IPS DF 6.9 (cell line): Measurements from ENCODE around the gene TUFT1.

Experiments used
- DNase-seq: peaks from one replicate; pipeline ENCODE4 v3.0.0-alpha.2; 2013; ENCODE audit warnings: low read depth, low spot score
- H3K27ac ChIP-seq: one replicate; pipeline ENCODE4 v1.5.1; 2013; ENCODE audit warnings: low read length, control low read depth
- H3K27me3 ChIP-seq: 2 replicates; pipeline ENCODE4 v1.6.1; 2013; ENCODE audit warnings: mild to moderate bottlenecking, low read length; ENCODE audit not compliant: control insufficient read depth, insufficient read depth
- H3K36me3 ChIP-seq: 2 replicates; pipeline ENCODE4 v1.6.1; 2013; ENCODE audit warnings: low read length; ENCODE audit not compliant: control insufficient read depth, insufficient read depth
- H3K4me1 ChIP-seq: 2 replicates; pipeline ENCODE4 v1.6.1; 2013; ENCODE audit warnings: low read length; ENCODE audit not compliant: control insufficient read depth, insufficient read depth
- H3K4me3 ChIP-seq: 2 replicates; pipeline ENCODE4 v1.5.1; 2013; ENCODE audit warnings: mild to moderate bottlenecking, low read length
- H3K9me3 ChIP-seq: 2 replicates; pipeline ENCODE4 v1.6.1; 2013; ENCODE audit warnings: low read length, inconsistent platforms; ENCODE audit not compliant: control insufficient read depth, insufficient read depth
- WGBS: extraction: QIAGEN DNeasy Blood & Tissue Kit; methylation state at CpG from one replicate; pipeline ENCODE4 v1.1.7; 2013; ENCODE audit warnings: mixed read lengths, missing lambda C conversion rate; ENCODE audit not compliant: insufficient read length, insufficient coverage; 5-methylcytosine and 5-hydroxymethylcytosine counted together

The TUFT1 gene

GRCh38 chr1:151629278-151629677, 89.2 kb downstream of the TUFT1 start:
- H3K4me1 ChIP-seq, result no peaks in the 10 kb centered on the region
- DNase-seq, result no peak
- H3K4me3 ChIP-seq, result no peak overlapping the region
- H3K27me3 ChIP-seq, result no peaks in the 10 kb centered on the region
- no peak overlapping the region for H3K27ac ChIP-seq
- 0 out of 2 replicates have a peak, but pooled peaks cover 2% of the 10 kb centered on the region for H3K36me3 ChIP-seq
- WGBS, result no CpG with 5 or more reads among the region's 9 CpGs
- H3K9me3 ChIP-seq, result no peaks in the 10 kb centered on the region
